Measurements from ENCODE around the gene PTPRB.

The PTPRB gene

GRCh38 chr12:70590549-70591226, 46.5 kb downstream of the PTPRB start:
- H3K4me3 ChIP-seq (ENCODE audit: low read depth, low read length) = no peak overlapping the region
- TF ChIP-seq, protein P1, sequence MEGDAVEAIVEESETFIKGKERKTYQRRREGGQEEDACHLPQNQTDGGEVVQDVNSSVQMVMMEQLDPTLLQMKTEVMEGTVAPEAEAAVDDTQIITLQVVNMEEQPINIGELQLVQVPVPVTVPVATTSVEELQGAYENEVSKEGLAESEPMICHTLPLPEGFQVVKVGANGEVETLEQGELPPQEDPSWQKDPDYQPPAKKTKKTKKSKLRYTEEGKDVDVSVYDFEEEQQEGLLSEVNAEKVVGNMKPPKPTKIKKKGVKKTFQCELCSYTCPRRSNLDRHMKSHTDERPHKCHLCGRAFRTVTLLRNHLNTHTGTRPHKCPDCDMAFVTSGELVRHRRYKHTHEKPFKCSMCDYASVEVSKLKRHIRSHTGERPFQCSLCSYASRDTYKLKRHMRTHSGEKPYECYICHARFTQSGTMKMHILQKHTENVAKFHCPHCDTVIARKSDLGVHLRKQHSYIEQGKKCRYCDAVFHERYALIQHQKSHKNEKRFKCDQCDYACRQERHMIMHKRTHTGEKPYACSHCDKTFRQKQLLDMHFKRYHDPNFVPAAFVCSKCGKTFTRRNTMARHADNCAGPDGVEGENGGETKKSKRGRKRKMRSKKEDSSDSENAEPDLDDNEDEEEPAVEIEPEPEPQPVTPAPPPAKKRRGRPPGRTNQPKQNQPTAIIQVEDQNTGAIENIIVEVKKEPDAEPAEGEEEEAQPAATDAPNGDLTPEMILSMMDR (IDR thresholded peaks at IDR 0.05; ENCODE audit: insufficient read depth, low read depth, low read length, missing control alignments) = no peak
- DNase-seq (ENCODE audit: low read depth) = no peak

DNA sequence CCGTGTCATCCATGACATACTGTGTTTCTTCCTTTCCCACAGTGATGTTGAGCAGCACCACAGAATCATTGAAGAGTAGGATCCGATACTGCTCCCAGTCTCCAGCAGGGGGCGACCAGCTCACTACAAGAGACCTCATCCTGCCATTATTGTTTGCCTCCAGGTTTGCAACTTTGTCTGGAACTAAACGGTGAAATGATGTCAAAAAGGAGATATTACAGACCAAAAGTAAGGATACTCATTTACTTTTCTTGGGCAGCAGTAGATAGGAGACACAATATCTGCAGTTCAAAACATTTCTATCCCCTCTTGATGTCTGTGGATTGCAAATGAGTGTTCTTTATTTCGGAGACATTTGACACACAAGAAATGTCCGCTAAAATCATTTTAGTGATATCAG, 47.2 kb downstream of the PTPRB start:
- H3K4me3 ChIP-seq (ENCODE audit: low read depth, low read length) = no peak overlapping the region
- peak; percentile 70 for DNase-seq (ENCODE audit: low read depth)
- TF ChIP-seq, protein P1 (IDR thresholded peaks at IDR 0.05; ENCODE audit: insufficient read depth, low read depth, low read length, missing control alignments) = peak; percentile 85

DNA sequence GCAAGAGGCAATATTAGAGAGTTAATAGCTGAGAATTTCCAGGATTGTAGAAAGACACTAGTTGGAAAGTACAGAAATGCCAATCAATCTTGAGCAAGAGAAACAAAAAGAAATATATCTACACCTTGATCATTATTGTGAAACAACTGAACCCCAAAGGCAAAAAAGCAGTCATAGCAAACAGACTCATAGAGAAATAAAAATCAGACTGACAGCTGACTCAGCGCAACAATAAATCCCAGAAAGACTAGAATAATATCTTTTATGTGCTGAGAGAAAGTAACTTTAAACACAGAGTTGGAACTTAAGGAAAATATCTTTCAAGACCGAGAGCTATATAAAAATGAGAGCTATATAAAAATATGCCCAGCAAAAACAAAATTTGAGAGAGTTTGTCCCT, 52.9 kb downstream of the PTPRB start:
- no peak overlapping the region for H3K4me3 ChIP-seq (ENCODE audit: low read depth, low read length)
- TF ChIP-seq, protein P1 (IDR thresholded peaks at IDR 0.05; ENCODE audit: insufficient read depth, low read depth, low read length, missing control alignments) = no peak
- DNase-seq (ENCODE audit: low read depth) = no peak

DNA sequence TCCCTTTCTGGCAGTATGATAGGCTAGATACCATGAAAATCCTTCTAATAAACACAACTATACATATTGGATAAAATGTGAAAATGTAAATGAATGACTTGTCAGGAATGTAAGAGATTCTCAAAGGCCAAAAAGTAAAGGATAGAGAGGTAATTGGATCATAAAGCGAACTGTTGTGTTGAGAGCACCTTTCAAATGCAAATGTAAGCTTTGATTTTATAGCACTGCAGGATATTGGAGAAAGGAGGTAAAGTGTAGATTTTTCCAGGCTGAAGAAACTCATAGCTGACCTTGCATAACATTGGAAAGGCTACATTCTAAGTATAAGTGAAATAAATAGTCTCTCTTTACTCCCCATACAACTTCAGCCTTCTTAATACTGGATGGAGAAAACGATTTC, 54.0 kb downstream of the PTPRB start:
- no peak overlapping the region for H3K4me3 ChIP-seq (ENCODE audit: low read depth, low read length)
- TF ChIP-seq, protein P1 (IDR thresholded peaks at IDR 0.05; ENCODE audit: insufficient read depth, low read depth, low read length, missing control alignments) = no peak
- DNase-seq (ENCODE audit: low read depth) = no peak

GRCh38 chr12:70581208-70581607, 56.0 kb downstream of the PTPRB start:
- H3K4me3 ChIP-seq (ENCODE audit: low read depth, low read length) = no peak overlapping the region
- TF ChIP-seq, protein P1 (IDR thresholded peaks at IDR 0.05; ENCODE audit: insufficient read depth, low read depth, low read length, missing control alignments) = no peak
- DNase-seq (ENCODE audit: low read depth) = peak; percentile 3

GRCh38 chr12:70577283-70577634, 60.0 kb downstream of the PTPRB start:
- H3K4me3 ChIP-seq (ENCODE audit: low read depth, low read length) = no peak overlapping the region
- DNase-seq (ENCODE audit: low read depth) = no peak
- TF ChIP-seq, protein P1 (IDR thresholded peaks at IDR 0.05; ENCODE audit: insufficient read depth, low read depth, low read length, missing control alignments) = no peak
